Natural killer cell (primary cell): ENCODE measurements around the gene MYO15B. TPM values are rescaled to one million over a fixed set of nuclear protein-coding genes. Genes with fewer than 3 reads are reported as not detected.

ENCODE experiments used
- ATAC-seq, 3 donors: fragments of 150-1000 bp in 2 of 3; fragments of 200-7000 bp in 1 of 3; cut with Tn5 transposase; 1 replicate in 1 of 3; 2 replicates in 2 of 3; pipeline ENCODE4 v1.10.0; 2021; ENCODE audit warnings: mild to moderate bottlenecking in 2 of 3, moderate library complexity in 2 of 3
- DNase-seq, 2 donors: peaks; one replicate each; pipeline versions ENCODE4 v3.0.0 to v3.0.0-alpha.2; 2013 to 2021; ENCODE audit warnings: mixed read lengths in 1 of 2
- H3K27ac ChIP-seq: one replicate; pipeline ENCODE4 v1.5.1; 2013; ENCODE audit warnings: mild to moderate bottlenecking, low read length
- H3K27me3 ChIP-seq: one replicate; pipeline ENCODE4 v1.6.1; 2013; ENCODE audit warnings: low read length; ENCODE audit not compliant: control insufficient read depth, insufficient read depth
- H3K36me3 ChIP-seq: one replicate; pipeline ENCODE4 v1.6.1; 2013; ENCODE audit warnings: low read length; ENCODE audit not compliant: control insufficient read depth, insufficient read depth
- H3K4me1 ChIP-seq: one replicate; pipeline ENCODE4 v1.6.1; 2013; ENCODE audit warnings: low read length; ENCODE audit not compliant: control insufficient read depth, insufficient read depth
- H3K4me3 ChIP-seq: one replicate; pipeline ENCODE4 v1.5.1; 2013; ENCODE audit warnings: low read length
- H3K9me3 ChIP-seq: one replicate; pipeline ENCODE4 v1.6.1; 2013; ENCODE audit warnings: low read length; ENCODE audit not compliant: control insufficient read depth, insufficient read depth
- H3K27ac Mint-ChIP-seq, 2 donors: one replicate each; pipeline ENCODE4 v1.8.0; 2022; ENCODE audit warnings: mild to moderate bottlenecking in 2 of 2, mixed read lengths in 2 of 2, moderate library complexity in 1 of 2
- H3K27me3 Mint-ChIP-seq, 2 donors: one replicate each; pipeline ENCODE4 v1.8.0; 2022; ENCODE audit warnings: low read depth in 2 of 2, mixed read lengths in 2 of 2
- H3K36me3 Mint-ChIP-seq: one replicate; pipeline ENCODE4 v1.8.0; 2022; ENCODE audit warnings: mixed read lengths
- H3K4me1 Mint-ChIP-seq, 2 donors: one replicate each; pipeline ENCODE4 v1.8.0; 2022; ENCODE audit warnings: mixed read lengths in 2 of 2
- H3K4me3 Mint-ChIP-seq: one replicate; pipeline ENCODE4 v1.8.0; 2022; ENCODE audit warnings: mild to moderate bottlenecking, moderate library complexity, mixed read lengths
- H3K9me3 Mint-ChIP-seq, 2 donors: one replicate each; pipeline ENCODE4 v1.8.0; 2022; ENCODE audit warnings: mixed read lengths in 2 of 2
- WGBS: methylation state at CpG from one replicate; pipeline ENCODE4 v1.1.7; 2013; ENCODE audit warnings: missing lambda C conversion rate; ENCODE audit not compliant: insufficient coverage; 5-methylcytosine and 5-hydroxymethylcytosine counted together
- intact Hi-C: fragments of 100-400 bp; cut with micrococcal nuclease; formaldehyde crosslinking; loops from one replicate; pipeline ENCODE4 v1.14.2; 2022
- total RNA-seq, 4 donors: library from RNA; stranded (reverse); fragments of 120-200 nt in 1 of 4; gene quantifications; one replicate each; pipeline versions ENCODE4 v1.2.3 to v1.2.4, GENCODE V29; 2013 to 2022
- TF ChIP-seq, protein P1 (sequence below): fragments of 200-600 bp; IDR thresholded peaks from one replicate; pipeline ENCODE4 v1.8.0; 2022; ENCODE audit warnings: antibody characterized with exemption

MYO15B gene
- total RNA-seq, 3 donors from 2014 or later (not counting 1 experiment from before 2014, with no cell fraction given): 336 to 372 (median 339) TPM

GRCh38 chr17:75625813-75626486 is 38.4 kb downstream of the MYO15B start:
- ATAC-seq (no peak), DNase-seq (peak in 1 of 2 donors; percentile 26)
- H3K4me3 ChIP-seq: no peak overlapping the region
- no peaks in the 10 kb centered on the region for H3K4me1 Mint-ChIP-seq
- H3K36me3 ChIP-seq: peaks cover 27% of the 10 kb centered on the region
- no peaks in the 10 kb centered on the region for H3K27me3 ChIP-seq
- no peaks in the 10 kb centered on the region for H3K36me3 Mint-ChIP-seq
- no peaks in the 10 kb centered on the region for H3K27me3 Mint-ChIP-seq
- H3K9me3 Mint-ChIP-seq: no peaks in the 10 kb centered on the region
- no peak overlapping the region for H3K4me3 Mint-ChIP-seq
- no peaks in the 10 kb centered on the region for H3K4me1 ChIP-seq
- H3K27ac ChIP-seq: no peak overlapping the region
- intact Hi-C loops: no loop called here
- no peak overlapping the region for H3K27ac Mint-ChIP-seq
- H3K9me3 ChIP-seq: no peaks in the 10 kb centered on the region
- TF ChIP-seq, protein P1, sequence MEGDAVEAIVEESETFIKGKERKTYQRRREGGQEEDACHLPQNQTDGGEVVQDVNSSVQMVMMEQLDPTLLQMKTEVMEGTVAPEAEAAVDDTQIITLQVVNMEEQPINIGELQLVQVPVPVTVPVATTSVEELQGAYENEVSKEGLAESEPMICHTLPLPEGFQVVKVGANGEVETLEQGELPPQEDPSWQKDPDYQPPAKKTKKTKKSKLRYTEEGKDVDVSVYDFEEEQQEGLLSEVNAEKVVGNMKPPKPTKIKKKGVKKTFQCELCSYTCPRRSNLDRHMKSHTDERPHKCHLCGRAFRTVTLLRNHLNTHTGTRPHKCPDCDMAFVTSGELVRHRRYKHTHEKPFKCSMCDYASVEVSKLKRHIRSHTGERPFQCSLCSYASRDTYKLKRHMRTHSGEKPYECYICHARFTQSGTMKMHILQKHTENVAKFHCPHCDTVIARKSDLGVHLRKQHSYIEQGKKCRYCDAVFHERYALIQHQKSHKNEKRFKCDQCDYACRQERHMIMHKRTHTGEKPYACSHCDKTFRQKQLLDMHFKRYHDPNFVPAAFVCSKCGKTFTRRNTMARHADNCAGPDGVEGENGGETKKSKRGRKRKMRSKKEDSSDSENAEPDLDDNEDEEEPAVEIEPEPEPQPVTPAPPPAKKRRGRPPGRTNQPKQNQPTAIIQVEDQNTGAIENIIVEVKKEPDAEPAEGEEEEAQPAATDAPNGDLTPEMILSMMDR: peak; percentile 15
- 91% methylated on average over 15 of the region's 15 CpGs for WGBS

- intact Hi-C loops: no loop called here
- TF ChIP-seq, protein P1: no peak
- H3K9me3 Mint-ChIP-seq: no peaks in the 10 kb centered on the region
- no peaks in the 10 kb centered on the region for H3K4me1 ChIP-seq
- H3K4me3 ChIP-seq: no peak overlapping the region
- H3K27me3 ChIP-seq: no peaks in the 10 kb centered on the region
- peaks cover 22% of the 10 kb centered on the region for H3K36me3 ChIP-seq
- H3K27ac ChIP-seq: no peak overlapping the region
- no peak for DNase-seq
- no peaks in the 10 kb centered on the region for H3K9me3 ChIP-seq
- H3K4me3 Mint-ChIP-seq: no peak overlapping the region
- no peaks in the 10 kb centered on the region for H3K27me3 Mint-ChIP-seq
- no peak overlapping the region for H3K27ac Mint-ChIP-seq
- no peaks in the 10 kb centered on the region for H3K36me3 Mint-ChIP-seq
- ATAC-seq: no peak
- no peaks in the 10 kb centered on the region for H3K4me1 Mint-ChIP-seq
- 85% methylated on average over 10 of the region's 11 CpGs for WGBS
These were observed 39.0 kb downstream of the MYO15B start for GRCh38 chr17:75626496-75627038.

DNA sequence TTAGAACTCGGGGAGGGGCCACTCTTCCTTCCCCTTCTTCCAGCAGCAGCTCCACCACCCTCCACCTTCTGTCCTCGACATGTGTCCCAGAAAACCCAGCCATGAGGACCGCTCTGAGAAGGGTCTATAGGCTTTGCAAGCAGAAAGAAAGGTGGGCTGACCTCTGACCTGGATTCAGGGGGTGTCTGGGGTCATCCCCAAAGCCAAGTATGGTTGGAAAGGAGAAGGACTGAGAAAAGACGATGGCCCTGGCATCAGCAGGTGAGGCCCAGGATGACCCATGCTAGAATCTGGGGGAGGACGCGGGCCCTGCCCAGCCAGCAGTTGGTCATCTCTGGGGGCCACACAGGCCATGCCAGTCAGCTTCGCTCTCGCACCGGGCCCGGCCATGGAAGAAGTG is 39.5 kb downstream of the MYO15B start:
- ATAC-seq (no peak), DNase-seq (no peak)
- Mint-ChIP-seq H3K4me3 (no peak overlapping the region), H3K4me1 (no peaks in the 10 kb centered on the region), H3K9me3 (no peaks in the 10 kb centered on the region), H3K27ac (peak overlapping the region in 1 of 2 donors; percentile 8), H3K27me3 (no peaks in the 10 kb centered on the region), H3K36me3 (no peaks in the 10 kb centered on the region)
- H3K9me3 ChIP-seq: no peaks in the 10 kb centered on the region
- no peak overlapping the region for H3K27ac ChIP-seq
- 94% methylated on average over 10 of the region's 10 CpGs for WGBS
- TF ChIP-seq, protein P1: no peak
- no peaks in the 10 kb centered on the region for H3K27me3 ChIP-seq
- no peaks in the 10 kb centered on the region for H3K4me1 ChIP-seq
- H3K36me3 ChIP-seq: peaks cover 22% of the 10 kb centered on the region
- intact Hi-C loops: no loop called here
- H3K4me3 ChIP-seq: no peak overlapping the region
